K562 (cell line): ENCODE measurements around the gene SEPTIN1. TPM values are rescaled to one million over a fixed set of nuclear protein-coding genes. Genes with fewer than 3 reads are reported as not detected.

Source experiments
- ARHGAP35 ChIP-seq: fragments of 450-650 bp; IDR thresholded peaks from 2 replicates; pipeline ENCODE4 v1.6.1; 2018; ENCODE audit not compliant: partially characterized antibody
- CEBPG ChIP-seq, 3 experiments: fragments of 200-800 bp in 1 of 3; sonication (Bioruptor generic) in 1 of 3; sonication (generic) in 1 of 3; formaldehyde crosslinking in 1 of 3; IDR thresholded peaks in 2 of 3; conservative IDR thresholded peaks in 1 of 3; 2 replicates each; pipeline versions ENCODE4 v1.6.1 to v1.8.0; 2016 to 2022; ENCODE audit warnings: missing compliant biosample characterization in 2 of 3, missing genetic modification characterization in 2 of 3, mild to moderate bottlenecking in 1 of 3, missing genetic modification reagents in 1 of 3
- CHD4 ChIP-seq: fragments of 200-600 bp; sonication (generic); IDR thresholded peaks from 3 replicates; pipeline ENCODE4 v1.6.1; 2012; ENCODE audit warnings: low read depth, mild to moderate bottlenecking, mixed read lengths, low read length, inconsistent platforms; ENCODE audit not compliant: insufficient read depth, insufficient replicate concordance, poor library complexity, severe bottlenecking
- HCFC1 ChIP-seq: IDR thresholded peaks from 2 replicates; pipeline ENCODE4 v1.6.1; 2012; ENCODE audit warnings: low read depth, low read length, improper control_type of control experiment
- KLF13 ChIP-seq: fragments of 450-650 bp; IDR thresholded peaks from 2 replicates; pipeline ENCODE4 v1.6.1; 2016; ENCODE audit warnings: missing genetic modification characterization, low read depth, mild to moderate bottlenecking, missing compliant biosample characterization, moderate library complexity, borderline replicate concordance
- NCOR1 ChIP-seq: fragments of 450-650 bp; IDR thresholded peaks from 2 replicates; pipeline ENCODE4 v1.6.1; 2016; ENCODE audit warnings: mild to moderate bottlenecking, moderate library complexity
- NEUROD1 ChIP-seq: fragments of 150-350 bp; IDR thresholded peaks from 2 replicates; pipeline ENCODE4 v1.6.1; 2014; ENCODE audit warnings: borderline replicate concordance, low read length, low read depth; ENCODE audit not compliant: partially characterized antibody
- NKRF ChIP-seq: fragments of 450-650 bp; IDR thresholded peaks from 2 replicates; pipeline ENCODE4 v1.6.1; 2016; ENCODE audit warnings: borderline replicate concordance
- PURB ChIP-seq: sonication (generic); formaldehyde crosslinking; IDR thresholded peaks from 2 replicates; pipeline ENCODE4 v1.9.0; 2021; ENCODE audit warnings: low read depth, mild to moderate bottlenecking, missing genetic modification reagents
- RREB1 ChIP-seq: fragments of 250-450 bp; sonication (Bioruptor Pico); IDR thresholded peaks from 2 replicates; pipeline ENCODE4 v1.4.0; 2020
- ZNF277 ChIP-seq: fragments of 250-450 bp; sonication (Bioruptor Pico); IDR thresholded peaks from 2 replicates; pipeline ENCODE4 v1.8.0; 2022; ENCODE audit warnings: inconsistent platforms, mild to moderate bottlenecking, moderate library complexity, borderline replicate concordance
- ZNF436 ChIP-seq: fragments of 250-450, 450-650 bp; sonication (Bioruptor Pico); formaldehyde crosslinking; IDR thresholded peaks from 2 replicates; pipeline ENCODE4 v1.7.0; 2020; ENCODE audit warnings: mild to moderate bottlenecking
- polyA plus RNA-seq, 8 experiments: library from polyadenylated mRNA; depleted of rRNA in 4 of 8; stranded (reverse) in 5 of 8; unstranded in 3 of 8; fragments of >200 nt; fragmentation: Nextera tagmentation in 2 of 8; fragmentation: Illumina TruSeq in 1 of 8; extraction: Ambion mirVana in 2 of 8; extraction: Trizol in 1 of 8; gene quantifications; 2 replicates each; pipeline versions ENCODE4 v1.2.1 to v1.2.3, GENCODE V29; 2011 to 2014; ENCODE audit warnings: inconsistent platforms in 1 of 8, missing spikeins in 1 of 8
- total RNA-seq, 7 experiments: library from RNA; depleted of rRNA in 6 of 7; stranded (reverse); fragments of >200 nt in 6 of 7; fragmentation: Illumina TruSeq in 2 of 7; extraction: Trizol in 2 of 7; gene quantifications; 2 replicates each; pipeline versions ENCODE4 v1.2.1 to v1.2.3, GENCODE V29; 2011 to 2021; ENCODE audit warnings: low replicate concordance in 1 of 7

The SEPTIN1 gene
- total and polyA plus RNA-seq, 9 of the 15 experiments (the other 6 are each of a cell fraction or from before 2014, with no cell fraction given): 0.23 to 5.6 (median 1.7) TPM; not detected in 1

GRCh38 chr16:30354423-30355143, 27.8 kb downstream of the SEPTIN1 start (continued):
- TF ChIP-seq RREB1 (CRISPR knock-in tag) (no peak), NCOR1 (no peak), ZNF436 (CRISPR knock-in tag) (no peak), ZNF277 (CRISPR knock-in tag) (no peak), CHD4 (no peak), HCFC1 (no peak), KLF13 (no peak), PURB (CRISPR knock-in tag) (0 out of 2 replicates have a peak, but pooled peaks have one; percentile 25), CEBPG (CRISPR knock-in tag; IDR thresholded peaks at IDR 0.05) (no peak), CEBPG (tag; conservative IDR thresholded peaks at IDR 0.05 in 1 of 2, IDR thresholded peaks at IDR 0.05 in 1 of 2) (no peak), NKRF (peak; percentile 47; the same call in 1 of the 2 replicates), NEUROD1 (peak; percentile 3), ARHGAP35 (no peak)
